ENCODE measurements around the gene GDPD2. TPM values are rescaled to one million over a fixed set of nuclear protein-coding genes. Genes with fewer than 3 reads are reported as not detected.

Gene GDPD2
- total RNA-seq, 4 donors from 2014 or later, result not detected

DNA sequence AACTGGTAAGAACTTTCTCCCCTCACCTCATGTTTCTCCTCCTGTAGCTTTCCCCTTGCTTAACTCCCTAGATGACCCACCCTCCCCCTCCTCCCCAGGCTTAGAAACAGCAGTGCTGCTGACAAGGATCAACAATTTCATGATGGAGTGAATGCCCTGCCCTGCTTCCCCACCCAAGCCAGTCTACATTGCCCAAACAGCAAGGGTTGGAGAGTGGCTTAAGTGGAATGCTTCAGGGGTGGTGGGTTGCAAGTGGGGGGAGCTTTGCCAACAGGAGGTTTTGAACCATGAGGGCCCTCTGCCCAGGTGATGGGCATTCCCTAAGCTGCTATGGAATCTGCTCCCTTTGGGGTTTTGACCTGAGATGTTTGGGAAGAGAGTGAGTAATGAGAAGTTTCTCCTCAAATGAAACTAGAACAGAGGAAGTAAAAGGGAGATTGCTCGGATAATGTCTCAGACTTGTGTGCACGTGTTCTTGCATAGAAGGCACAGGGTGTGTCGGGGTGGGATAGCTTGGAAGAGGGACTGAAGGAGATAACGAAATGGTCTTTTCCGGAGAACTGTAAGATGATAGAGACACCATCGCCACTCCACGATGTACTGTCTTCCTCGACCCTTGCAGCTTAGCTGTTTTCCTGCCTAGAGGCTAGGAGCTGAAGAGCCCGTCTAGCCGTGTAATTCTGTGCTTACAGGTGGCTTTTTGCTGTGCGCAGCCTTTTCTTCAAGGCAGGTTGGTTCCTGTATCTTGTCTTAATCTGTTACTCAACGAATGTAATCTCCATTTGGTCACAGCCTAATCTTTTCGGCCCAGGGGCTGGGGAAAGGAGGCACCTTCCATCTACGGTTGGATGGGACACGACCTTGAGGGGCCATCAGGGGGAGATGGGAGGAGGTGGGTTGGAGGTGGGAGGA is 10.1 kb downstream of the GDPD2 start:
- TF ChIP-seq, protein P1, sequence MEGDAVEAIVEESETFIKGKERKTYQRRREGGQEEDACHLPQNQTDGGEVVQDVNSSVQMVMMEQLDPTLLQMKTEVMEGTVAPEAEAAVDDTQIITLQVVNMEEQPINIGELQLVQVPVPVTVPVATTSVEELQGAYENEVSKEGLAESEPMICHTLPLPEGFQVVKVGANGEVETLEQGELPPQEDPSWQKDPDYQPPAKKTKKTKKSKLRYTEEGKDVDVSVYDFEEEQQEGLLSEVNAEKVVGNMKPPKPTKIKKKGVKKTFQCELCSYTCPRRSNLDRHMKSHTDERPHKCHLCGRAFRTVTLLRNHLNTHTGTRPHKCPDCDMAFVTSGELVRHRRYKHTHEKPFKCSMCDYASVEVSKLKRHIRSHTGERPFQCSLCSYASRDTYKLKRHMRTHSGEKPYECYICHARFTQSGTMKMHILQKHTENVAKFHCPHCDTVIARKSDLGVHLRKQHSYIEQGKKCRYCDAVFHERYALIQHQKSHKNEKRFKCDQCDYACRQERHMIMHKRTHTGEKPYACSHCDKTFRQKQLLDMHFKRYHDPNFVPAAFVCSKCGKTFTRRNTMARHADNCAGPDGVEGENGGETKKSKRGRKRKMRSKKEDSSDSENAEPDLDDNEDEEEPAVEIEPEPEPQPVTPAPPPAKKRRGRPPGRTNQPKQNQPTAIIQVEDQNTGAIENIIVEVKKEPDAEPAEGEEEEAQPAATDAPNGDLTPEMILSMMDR (IDR thresholded peaks at IDR 0.05; ENCODE audit: low read depth), result no peak

DNA sequence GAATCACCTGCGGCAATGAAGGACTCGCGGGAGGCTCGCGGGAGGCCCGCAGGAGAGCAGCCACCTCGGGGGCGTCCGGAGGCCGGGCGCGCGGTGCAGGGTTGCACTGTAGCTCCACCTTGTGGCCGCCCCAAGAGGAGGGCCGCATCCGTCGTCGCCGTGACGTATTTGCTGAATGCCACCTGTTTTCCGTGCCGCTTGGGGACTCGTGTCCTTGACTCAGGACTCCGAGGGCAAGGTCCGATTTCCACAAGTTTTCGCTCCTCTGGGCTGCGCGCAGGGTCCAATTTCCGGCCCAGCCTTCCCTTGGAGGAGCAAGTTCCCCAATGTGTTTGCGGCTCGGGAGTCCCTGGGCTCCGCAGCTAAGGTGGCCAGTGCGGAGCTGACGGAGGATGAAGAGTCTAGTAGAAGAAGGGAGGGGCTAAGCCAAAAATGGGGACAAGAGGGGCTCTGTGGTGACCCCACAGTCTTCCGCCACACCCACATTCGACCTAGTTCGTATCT is 10.8 kb downstream of the GDPD2 start:
- TF ChIP-seq, protein P1 (IDR thresholded peaks at IDR 0.05; ENCODE audit: low read depth), result no peak

DNA sequence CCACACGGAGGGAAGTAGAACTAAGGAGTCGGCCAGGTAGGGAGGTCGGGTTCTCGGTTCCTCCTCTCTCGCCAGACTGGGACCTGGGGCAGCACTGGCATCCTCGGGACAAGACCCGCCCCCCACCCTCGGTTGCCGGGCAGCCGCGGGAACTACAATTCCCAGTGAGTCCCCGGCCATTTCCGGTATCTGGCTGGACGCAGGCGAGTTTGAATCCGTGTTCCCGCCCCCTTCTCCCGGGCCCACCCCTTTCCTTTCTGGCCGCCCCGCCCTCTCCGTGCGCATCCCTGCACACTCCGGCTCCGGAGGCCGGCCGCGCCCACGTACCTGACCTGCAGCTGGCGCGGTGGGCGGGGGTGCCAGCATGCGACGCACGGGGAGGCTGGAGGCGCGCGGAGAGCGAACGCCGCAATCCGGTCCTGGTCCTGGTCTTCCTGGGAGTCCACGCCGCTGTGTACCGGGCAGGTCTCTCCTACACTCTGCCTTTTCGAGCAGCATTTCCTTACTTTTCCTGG is 11.3 kb downstream of the GDPD2 start:
- TF ChIP-seq, protein P1 (IDR thresholded peaks at IDR 0.05; ENCODE audit: low read depth), result no peak

DNA sequence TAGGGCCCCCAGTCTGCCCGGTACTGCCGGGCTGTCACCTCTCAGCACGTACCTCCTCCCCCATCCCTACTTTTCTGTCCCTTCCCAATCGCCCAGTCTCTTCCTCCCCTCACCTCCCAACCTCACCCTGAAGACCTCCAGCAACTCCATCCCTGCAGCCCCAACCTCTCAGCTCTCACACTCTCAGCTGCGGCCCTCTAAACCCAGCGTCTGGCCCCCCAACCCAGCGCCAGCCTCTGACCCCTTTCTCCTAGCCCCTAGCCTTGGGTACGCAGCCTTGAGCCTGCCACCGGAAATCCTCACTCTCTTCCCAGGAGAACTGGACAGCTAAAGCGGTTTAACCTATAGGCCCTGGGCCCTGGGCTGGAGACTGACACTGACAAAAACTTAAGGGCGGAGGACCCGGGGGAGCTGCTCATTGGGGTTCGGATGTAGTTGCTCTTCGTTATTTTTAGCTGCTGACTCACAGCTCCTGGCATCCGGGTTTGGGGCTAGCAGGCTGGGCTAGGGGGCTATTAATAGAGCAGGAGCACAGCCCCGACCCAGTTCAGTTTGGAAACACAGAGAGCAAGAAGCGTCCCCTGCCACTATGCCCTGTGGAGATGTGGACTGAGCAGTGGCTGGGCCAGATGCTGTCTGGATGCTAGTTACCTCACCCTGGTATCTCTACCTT is 11.9 kb downstream of the GDPD2 start:
- TF ChIP-seq, protein P1 (IDR thresholded peaks at IDR 0.05; ENCODE audit: low read depth), result no peak

DNA sequence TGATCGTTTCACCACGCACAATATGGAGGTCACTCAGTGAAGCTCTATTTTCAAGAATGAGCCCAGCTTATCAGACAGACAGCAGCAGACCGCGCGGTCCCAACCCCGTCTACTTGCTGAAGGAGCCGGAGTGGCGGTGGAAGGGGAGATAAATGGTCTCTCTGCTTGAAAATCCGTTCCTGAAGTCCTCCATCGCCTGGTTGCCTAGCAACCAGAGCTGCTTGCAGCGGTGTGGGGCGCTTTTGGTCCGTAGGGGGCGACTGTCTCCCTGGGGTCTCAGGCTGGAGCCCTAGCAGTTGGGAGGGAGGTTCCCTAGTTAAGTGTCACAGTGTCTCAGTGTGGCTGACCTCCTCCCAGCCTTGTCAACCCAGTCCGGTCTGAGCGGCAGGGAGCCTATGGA is 13.2 kb downstream of the GDPD2 start:
- TF ChIP-seq, protein P1 (IDR thresholded peaks at IDR 0.05; ENCODE audit: low read depth), result no peak

DNA sequence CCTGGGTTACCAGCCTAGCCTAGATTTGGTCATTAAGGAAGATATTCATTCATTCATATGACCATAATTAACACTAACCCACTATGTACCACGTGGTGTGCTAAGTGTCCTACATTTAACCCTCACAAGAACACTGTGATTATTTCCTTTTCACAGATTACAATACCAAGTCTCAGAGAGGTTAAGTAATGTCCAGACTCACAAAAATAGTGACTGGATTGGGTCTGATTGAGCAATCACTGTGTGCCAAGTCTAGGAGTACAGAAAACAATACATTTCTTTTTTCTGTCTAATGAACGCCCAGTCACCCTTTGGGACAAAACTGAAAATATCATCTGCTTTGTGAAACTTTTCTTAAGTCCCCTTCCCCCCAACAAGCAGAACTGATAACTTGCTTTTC is 13.9 kb downstream of the GDPD2 start:
- TF ChIP-seq, protein P1 (IDR thresholded peaks at IDR 0.05; ENCODE audit: low read depth), result no peak
